Measurements from ENCODE around the gene GALNT9.
"Not testable (repeated sequence)": the region's sequence is repeated elsewhere in the genome, so short reads cannot be mapped to it uniquely, and the experiment has no call there.

The GALNT9 gene

GRCh38 chr12:132329036-132329719 is at the start of gene GALNT9:
Gene GALNT9, minus strand, starts transcription at chr12:132329589. Its CDS starts 386 bp downstream, at chr12:132329203.
- no peak for TF ChIP-seq CTCF (IDR thresholded peaks at IDR 0.05; ENCODE audit: insufficient read depth, low read length, missing control alignments)
- no peak for DNase-seq (ENCODE audit: low read depth, low spot score)
- POLR2A ChIA-PET, result no interaction called here

GRCh38 chr12:132379057-132379456 is 49.7 kb upstream of the GALNT9 start:
- H3K4me3 ChIP-seq (ENCODE audit: low read depth, low read length); CTCF ChIA-PET; DNase-seq (ENCODE audit: low read depth, low spot score); POLR2A ChIA-PET: not testable (repeated sequence)

More at GRCh38 chr12:132329036-132329719, at the start of gene GALNT9:
- H3K4me3 ChIP-seq (ENCODE audit: low read depth, low read length), result no peak within 1 kb of the TSS
- CTCF ChIA-PET, result no interaction called here

DNA sequence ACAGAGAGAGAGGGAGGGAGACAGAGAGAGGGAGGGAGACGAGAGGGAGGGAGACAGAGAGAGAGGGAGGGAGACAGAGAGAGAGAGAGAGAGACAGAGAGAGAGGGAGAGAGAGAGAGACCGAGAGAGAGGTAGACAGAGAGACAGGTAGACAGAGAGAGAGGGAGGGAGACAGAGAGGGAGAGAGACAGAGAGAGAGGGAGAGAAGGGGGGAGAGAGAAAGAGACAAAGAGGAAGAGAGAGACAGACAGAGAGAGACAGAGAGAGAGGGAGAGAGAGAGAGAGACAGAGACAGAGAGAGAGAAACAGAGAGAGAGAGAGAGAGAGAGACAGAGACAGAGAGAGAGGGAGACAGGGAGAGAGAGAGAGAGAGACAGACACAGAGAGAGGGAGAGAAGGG is 47.8 kb upstream of the GALNT9 start:
- no peak overlapping the region for H3K4me3 ChIP-seq (ENCODE audit: low read depth, low read length)
- POLR2A ChIA-PET, result no interaction called here
- no peak for DNase-seq (ENCODE audit: low read depth, low spot score)
- TF ChIP-seq CTCF (IDR thresholded peaks at IDR 0.05; ENCODE audit: insufficient read depth, low read length, missing control alignments), result no peak
- CTCF ChIA-PET, result no interaction called here

- no peak for DNase-seq (ENCODE audit: low read depth, low spot score)
- POLR2A ChIA-PET, result no interaction called here
- no peak for TF ChIP-seq CTCF (IDR thresholded peaks at IDR 0.05; ENCODE audit: insufficient read depth, low read length, missing control alignments)
- CTCF ChIA-PET, result no interaction called here
- H3K4me3 ChIP-seq (ENCODE audit: low read depth, low read length), result no peak overlapping the region
These were observed 47.1 kb upstream of the GALNT9 start for GRCh38 chr12:132376464-132376830.

- ChIA-PET POLR2A (no interaction called here), CTCF (no interaction called here)
- no peak for TF ChIP-seq CTCF (IDR thresholded peaks at IDR 0.05; ENCODE audit: insufficient read depth, low read length, missing control alignments)
- DNase-seq (ENCODE audit: low read depth, low spot score), result no peak
- no peak overlapping the region for H3K4me3 ChIP-seq (ENCODE audit: low read depth, low read length)
These were observed 46.5 kb upstream of the GALNT9 start for GRCh38 chr12:132375747-132376463.

DNA sequence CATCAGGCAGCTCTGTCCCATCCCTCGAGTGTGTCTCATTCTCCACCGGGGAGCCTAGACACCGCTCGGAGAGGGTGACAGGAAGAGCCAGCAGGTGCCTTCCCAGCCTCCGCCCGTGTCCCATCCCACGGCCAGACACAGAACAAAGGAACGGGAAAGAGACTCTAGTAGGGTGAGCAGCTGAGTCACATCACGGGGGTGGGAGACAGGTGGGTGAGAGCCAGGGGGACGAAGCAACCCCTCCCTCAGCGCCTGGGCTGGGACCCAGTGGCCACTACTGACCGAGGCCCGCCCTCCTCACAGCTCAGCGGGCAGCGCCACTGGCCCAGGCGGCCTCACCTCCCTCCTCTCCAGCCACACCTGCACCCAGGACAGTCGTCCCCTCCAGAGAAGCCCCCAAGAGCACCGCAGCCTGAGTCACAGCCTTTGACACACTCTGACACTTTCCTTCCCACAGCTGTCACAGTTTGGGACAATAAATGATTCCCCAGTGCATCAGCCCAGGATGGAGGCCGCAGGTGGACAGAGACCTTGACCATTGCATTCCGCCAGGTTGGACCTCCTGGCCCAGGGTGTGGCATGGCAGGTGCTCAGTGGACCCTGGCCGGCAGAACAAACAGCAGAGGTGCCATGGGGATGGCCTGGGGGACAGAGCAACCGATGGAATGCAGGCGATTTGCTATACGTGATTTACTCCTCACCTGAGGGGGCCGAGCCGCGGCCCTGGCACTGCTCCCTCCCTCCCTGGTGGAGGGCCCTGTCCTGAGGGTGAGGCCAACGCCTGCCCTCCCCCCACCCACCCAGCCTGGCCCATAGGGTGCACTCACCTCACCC is 45.4 kb upstream of the GALNT9 start:
- POLR2A ChIA-PET, result no interaction called here
- no peak overlapping the region for H3K4me3 ChIP-seq (ENCODE audit: low read depth, low read length)
- no peak for DNase-seq (ENCODE audit: low read depth, low spot score)
- CTCF ChIA-PET, result interaction anchor here (0.8 kb wide), 1 partner anchor 221 kb away, joined by 3 read pairs; no protein-coding TSS in a partner anchor
- no peak for TF ChIP-seq CTCF (IDR thresholded peaks at IDR 0.05; ENCODE audit: insufficient read depth, low read length, missing control alignments)

Data from AG04449 (cell line).